ENCODE data around the gene LRRC15.

Gene LRRC15

DNA sequence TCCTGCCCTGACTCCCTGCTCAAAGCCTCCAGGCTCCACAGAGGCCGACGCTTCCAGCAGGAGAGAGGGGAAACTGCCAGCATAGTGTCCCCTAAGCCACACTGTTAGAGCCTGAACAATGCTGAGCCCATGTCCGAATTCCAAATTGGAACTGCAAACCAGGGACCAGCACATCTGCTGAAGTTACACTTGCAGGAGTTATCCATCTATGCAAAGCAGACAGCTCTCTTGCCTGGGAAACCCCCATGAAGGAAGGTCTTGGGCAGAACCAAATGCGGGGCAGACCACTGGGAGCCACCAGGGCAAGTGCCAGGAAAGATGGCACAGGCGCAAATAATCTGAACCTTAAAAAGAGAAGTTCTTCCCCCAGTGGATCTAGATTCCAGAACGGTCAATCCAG lies 625 bp downstream of the LRRC15 start:
- H3K4me3 ChIP-seq (ENCODE audit: low read depth, low read length), result no peak overlapping the region
- no peak for DNase-seq (ENCODE audit: low read depth)
- TF ChIP-seq, protein P1, sequence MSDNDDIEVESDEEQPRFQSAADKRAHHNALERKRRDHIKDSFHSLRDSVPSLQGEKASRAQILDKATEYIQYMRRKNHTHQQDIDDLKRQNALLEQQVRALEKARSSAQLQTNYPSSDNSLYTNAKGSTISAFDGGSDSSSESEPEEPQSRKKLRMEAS (IDR thresholded peaks at IDR 0.05; ENCODE audit: low read depth, low read length), result no peak
- no peak for TF ChIP-seq MYC (IDR thresholded peaks at IDR 0.05; ENCODE audit: low read depth, low read length)
- TF ChIP-seq POLR2A (IDR thresholded peaks at IDR 0.05; ENCODE audit: extremely low read depth, insufficient read length), result no peak
- TF ChIP-seq, protein P2, sequence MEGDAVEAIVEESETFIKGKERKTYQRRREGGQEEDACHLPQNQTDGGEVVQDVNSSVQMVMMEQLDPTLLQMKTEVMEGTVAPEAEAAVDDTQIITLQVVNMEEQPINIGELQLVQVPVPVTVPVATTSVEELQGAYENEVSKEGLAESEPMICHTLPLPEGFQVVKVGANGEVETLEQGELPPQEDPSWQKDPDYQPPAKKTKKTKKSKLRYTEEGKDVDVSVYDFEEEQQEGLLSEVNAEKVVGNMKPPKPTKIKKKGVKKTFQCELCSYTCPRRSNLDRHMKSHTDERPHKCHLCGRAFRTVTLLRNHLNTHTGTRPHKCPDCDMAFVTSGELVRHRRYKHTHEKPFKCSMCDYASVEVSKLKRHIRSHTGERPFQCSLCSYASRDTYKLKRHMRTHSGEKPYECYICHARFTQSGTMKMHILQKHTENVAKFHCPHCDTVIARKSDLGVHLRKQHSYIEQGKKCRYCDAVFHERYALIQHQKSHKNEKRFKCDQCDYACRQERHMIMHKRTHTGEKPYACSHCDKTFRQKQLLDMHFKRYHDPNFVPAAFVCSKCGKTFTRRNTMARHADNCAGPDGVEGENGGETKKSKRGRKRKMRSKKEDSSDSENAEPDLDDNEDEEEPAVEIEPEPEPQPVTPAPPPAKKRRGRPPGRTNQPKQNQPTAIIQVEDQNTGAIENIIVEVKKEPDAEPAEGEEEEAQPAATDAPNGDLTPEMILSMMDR (IDR thresholded peaks at IDR 0.05; ENCODE audit: low read depth, low read length), result no peak

DNA sequence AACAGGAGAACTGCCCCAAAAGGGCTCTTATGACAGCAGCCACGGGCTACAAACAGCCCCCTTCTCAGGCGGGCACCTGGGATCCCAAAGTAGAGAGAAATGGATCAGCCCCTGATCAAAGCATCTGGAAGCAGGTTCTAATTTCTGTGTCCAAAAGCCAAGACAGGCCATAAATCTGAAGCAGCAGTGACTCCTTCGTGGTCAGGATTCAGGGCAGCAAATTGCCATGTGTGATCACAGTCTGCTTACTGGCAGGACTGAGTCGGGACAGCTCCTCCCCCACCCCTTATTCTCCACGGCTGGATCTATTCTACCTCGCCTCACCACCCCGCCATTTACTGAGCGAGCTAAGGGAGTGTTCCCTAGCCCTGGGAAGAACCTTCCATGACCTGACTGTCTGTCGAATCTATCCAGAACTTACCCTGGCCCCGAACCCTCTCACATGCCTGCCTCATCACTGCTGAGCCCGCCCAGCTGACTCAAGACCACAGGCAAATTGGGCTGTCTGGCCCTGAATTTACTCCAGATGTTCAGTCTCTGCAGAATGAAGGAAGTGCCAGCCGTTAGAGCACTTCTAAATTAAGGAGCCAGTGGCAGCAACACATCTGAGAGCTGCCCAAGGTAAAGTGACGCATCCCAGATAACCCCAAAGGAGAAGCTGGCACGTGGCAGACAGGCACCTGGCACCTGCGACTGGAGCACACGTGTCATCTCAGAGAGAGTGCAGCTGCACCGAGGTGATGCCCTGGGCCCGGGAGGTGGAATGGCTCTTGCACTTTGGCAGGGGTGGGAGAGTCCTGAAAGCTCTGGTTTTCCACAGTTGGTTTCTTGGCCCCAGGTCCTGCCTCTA lies 1.3 kb downstream of the LRRC15 start:
- no peak for DNase-seq (ENCODE audit: low read depth)
- no peak overlapping the region for H3K4me3 ChIP-seq (ENCODE audit: low read depth, low read length)
- TF ChIP-seq, protein P1 (IDR thresholded peaks at IDR 0.05; ENCODE audit: low read depth, low read length), result no peak
- no peak for TF ChIP-seq POLR2A (IDR thresholded peaks at IDR 0.05; ENCODE audit: extremely low read depth, insufficient read length)
- TF ChIP-seq MYC (IDR thresholded peaks at IDR 0.05; ENCODE audit: low read depth, low read length), result no peak
- TF ChIP-seq, protein P2 (IDR thresholded peaks at IDR 0.05; ENCODE audit: low read depth, low read length), result no peak

DNA sequence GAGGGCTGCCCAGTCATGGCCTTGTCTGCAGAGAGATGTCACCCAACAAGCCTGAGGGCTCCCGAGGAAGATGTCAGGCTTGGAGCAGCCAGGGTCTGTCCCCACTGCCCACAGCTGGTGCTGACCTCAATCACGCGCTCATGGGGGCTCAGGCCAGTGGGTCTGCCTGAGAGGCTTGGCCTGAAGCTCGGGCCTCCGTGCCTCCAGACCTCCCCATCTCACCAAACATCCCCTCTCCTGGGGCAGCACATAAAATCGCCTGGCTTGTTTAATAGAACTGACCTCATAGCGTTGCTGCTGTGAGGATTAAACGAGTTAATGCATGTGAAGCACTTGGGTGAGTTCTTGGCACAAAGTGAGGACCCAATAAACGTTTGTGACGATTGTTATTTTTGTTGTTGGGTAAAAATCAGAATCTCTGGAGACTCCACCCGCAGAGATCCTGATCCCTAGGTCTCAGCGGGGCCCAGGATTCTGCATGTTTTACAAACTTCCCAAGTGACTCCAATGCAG lies 3.5 kb downstream of the LRRC15 start:
- no peak for DNase-seq (ENCODE audit: low read depth)
- TF ChIP-seq, protein P2 (IDR thresholded peaks at IDR 0.05; ENCODE audit: low read depth, low read length), result no peak
- TF ChIP-seq, protein P1 (IDR thresholded peaks at IDR 0.05; ENCODE audit: low read depth, low read length), result no peak
- TF ChIP-seq MYC (IDR thresholded peaks at IDR 0.05; ENCODE audit: low read depth, low read length) (no peak), POLR2A (IDR thresholded peaks at IDR 0.05; ENCODE audit: extremely low read depth, insufficient read length) (no peak)
- no peak overlapping the region for H3K4me3 ChIP-seq (ENCODE audit: low read depth, low read length)

DNA sequence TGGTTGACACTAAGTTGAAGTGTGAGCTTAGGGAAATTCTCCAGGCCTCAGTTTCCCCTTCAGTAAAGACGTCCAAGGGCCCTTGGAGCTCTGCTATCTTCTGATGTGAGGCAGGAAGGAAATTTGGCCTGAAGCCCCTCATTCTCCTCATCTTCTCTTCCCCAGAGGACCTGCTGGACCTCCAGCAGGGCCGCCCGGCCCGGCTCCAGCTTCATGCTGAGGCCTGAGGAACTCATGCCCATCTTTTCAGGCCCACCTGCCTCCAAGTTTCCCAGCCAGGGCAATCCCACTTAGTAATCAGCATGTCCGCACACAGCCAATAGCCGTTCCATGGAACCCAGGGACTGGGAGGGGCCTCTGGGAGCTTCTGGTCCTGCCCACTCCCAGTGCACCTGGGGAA lies 4.0 kb downstream of the LRRC15 start:
- TF ChIP-seq, protein P1 (IDR thresholded peaks at IDR 0.05; ENCODE audit: low read depth, low read length), result no peak
- no peak for TF ChIP-seq POLR2A (IDR thresholded peaks at IDR 0.05; ENCODE audit: extremely low read depth, insufficient read length)
- TF ChIP-seq, protein P2 (IDR thresholded peaks at IDR 0.05; ENCODE audit: low read depth, low read length), result no peak
- no peak for TF ChIP-seq MYC (IDR thresholded peaks at IDR 0.05; ENCODE audit: low read depth, low read length)
- H3K4me3 ChIP-seq (ENCODE audit: low read depth, low read length), result no peak overlapping the region
- DNase-seq (ENCODE audit: low read depth), result no peak

DNA sequence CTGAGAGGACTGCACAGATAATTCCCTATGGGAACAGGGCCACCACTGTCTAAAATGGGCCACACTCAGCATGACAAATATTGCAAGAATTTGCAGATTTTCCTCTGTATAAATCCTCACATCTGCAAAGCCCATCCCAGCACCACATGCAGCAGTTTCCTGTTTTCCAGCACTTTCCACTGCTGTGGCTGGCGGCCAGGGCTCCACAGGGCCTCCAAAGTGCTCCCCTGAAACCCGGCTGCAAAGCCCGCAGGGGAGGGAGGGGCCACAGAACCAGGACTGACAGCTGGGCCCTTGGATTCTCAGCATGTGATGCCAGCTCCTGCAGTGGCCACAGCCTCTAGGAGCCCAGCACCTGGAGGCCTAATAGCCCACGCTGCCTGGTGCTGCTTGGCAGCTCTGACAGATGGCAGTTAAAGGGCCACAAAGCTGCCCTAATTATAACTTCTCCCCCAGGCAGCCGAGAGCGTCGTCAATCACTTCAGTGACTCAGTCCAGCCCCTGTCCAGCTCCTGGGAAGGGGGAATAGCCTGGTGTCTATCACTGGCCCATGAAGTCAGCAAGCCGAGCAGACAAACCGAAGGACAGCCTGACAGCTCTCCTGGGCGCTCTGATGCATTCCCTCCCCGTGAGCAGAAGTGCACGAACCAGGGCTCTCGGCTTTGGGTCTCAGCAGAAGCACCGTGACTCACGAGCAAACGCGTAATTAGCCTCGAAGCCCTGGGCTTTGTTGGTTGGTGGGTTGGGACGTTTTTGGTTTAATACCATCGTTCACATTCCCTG lies 4.7 kb downstream of the LRRC15 start:
- no peak for DNase-seq (ENCODE audit: low read depth)
- TF ChIP-seq POLR2A (IDR thresholded peaks at IDR 0.05; ENCODE audit: extremely low read depth, insufficient read length), result no peak
- TF ChIP-seq MYC (IDR thresholded peaks at IDR 0.05; ENCODE audit: low read depth, low read length), result no peak
- TF ChIP-seq, protein P1 (IDR thresholded peaks at IDR 0.05; ENCODE audit: low read depth, low read length), result no peak
- TF ChIP-seq, protein P2 (IDR thresholded peaks at IDR 0.05; ENCODE audit: low read depth, low read length), result no peak
- H3K4me3 ChIP-seq (ENCODE audit: low read depth, low read length), result no peak overlapping the region

Measured in NB4 (cell line).